WI38 (cell line): ENCODE data around the gene PARN.

ENCODE experiments used
- H3K4me3 ChIP-seq: 2 replicates; pipeline ENCODE4 v1.5.1; 2011; ENCODE audit warnings: low read depth, mild to moderate bottlenecking, control low read depth, low read length
- CTCF ChIP-seq: IDR thresholded peaks from 2 replicates; pipeline ENCODE4 v1.5.1; 2012; ENCODE audit warnings: low read depth, mild to moderate bottlenecking, control low read depth, low read length

The PARN gene

GRCh38 chr16:14475370-14476139 is 154.5 kb downstream of the PARN start:
- H3K4me3 ChIP-seq: no peak overlapping the region
- no peak for TF ChIP-seq CTCF

- no peak overlapping the region for H3K4me3 ChIP-seq
- no peak for TF ChIP-seq CTCF
Measured at GRCh38 chr16:14473488-14473887, 156.6 kb downstream of the PARN start.

GRCh38 chr16:14472357-14472756 is 157.7 kb downstream of the PARN start:
- TF ChIP-seq CTCF: no peak
- no peak overlapping the region for H3K4me3 ChIP-seq

- TF ChIP-seq CTCF: no peak
- no peak overlapping the region for H3K4me3 ChIP-seq
Measured at GRCh38 chr16:14470788-14471187, 159.3 kb downstream of the PARN start.

- TF ChIP-seq CTCF: no peak
- no peak overlapping the region for H3K4me3 ChIP-seq
Measured at GRCh38 chr16:14465799-14466198, 164.3 kb downstream of the PARN start.

GRCh38 chr16:14464796-14465195 is 165.3 kb downstream of the PARN start:
- H3K4me3 ChIP-seq: no peak overlapping the region
- no peak for TF ChIP-seq CTCF

- H3K4me3 ChIP-seq: no peak overlapping the region
- TF ChIP-seq CTCF: no peak
Measured at GRCh38 chr16:14464192-14464591, 165.9 kb downstream of the PARN start.
